ENCODE results near the gene UMAD1.

GRCh38 chr7:7671361-7671760, 30.8 kb downstream of the UMAD1 start:
- TF ChIP-seq, protein P1, sequence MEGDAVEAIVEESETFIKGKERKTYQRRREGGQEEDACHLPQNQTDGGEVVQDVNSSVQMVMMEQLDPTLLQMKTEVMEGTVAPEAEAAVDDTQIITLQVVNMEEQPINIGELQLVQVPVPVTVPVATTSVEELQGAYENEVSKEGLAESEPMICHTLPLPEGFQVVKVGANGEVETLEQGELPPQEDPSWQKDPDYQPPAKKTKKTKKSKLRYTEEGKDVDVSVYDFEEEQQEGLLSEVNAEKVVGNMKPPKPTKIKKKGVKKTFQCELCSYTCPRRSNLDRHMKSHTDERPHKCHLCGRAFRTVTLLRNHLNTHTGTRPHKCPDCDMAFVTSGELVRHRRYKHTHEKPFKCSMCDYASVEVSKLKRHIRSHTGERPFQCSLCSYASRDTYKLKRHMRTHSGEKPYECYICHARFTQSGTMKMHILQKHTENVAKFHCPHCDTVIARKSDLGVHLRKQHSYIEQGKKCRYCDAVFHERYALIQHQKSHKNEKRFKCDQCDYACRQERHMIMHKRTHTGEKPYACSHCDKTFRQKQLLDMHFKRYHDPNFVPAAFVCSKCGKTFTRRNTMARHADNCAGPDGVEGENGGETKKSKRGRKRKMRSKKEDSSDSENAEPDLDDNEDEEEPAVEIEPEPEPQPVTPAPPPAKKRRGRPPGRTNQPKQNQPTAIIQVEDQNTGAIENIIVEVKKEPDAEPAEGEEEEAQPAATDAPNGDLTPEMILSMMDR (IDR thresholded peaks at IDR 0.05; ENCODE audit: borderline replicate concordance, extremely low read depth, low read length, poor library complexity, severe bottlenecking): no peak
- TF ChIP-seq EZH2 (IDR thresholded peaks at IDR 0.05; ENCODE audit: borderline replicate concordance, low read depth, low read length, severe bottlenecking): no peak

Measured in DND-41 (cell line).